Measurements from ENCODE around the gene SPACA1.

Gene SPACA1

GRCh38 chr6:88086792-88087191 is 39.2 kb downstream of the SPACA1 start:
- no peak overlapping the region for H3K4me3 ChIP-seq (replicated peaks; ENCODE audit: low read depth, low read length)
- DNase-seq (ENCODE audit: low read depth), result no peak
- TF ChIP-seq CTCF (IDR thresholded peaks at IDR 0.05; ENCODE audit: low read length, missing control alignments), result no peak

GRCh38 chr6:88089708-88090107 is 42.1 kb downstream of the SPACA1 start:
- DNase-seq (ENCODE audit: low read depth), result no peak
- no peak for TF ChIP-seq CTCF (IDR thresholded peaks at IDR 0.05; ENCODE audit: low read length, missing control alignments)
- H3K4me3 ChIP-seq (replicated peaks; ENCODE audit: low read depth, low read length), result no peak overlapping the region

- DNase-seq (ENCODE audit: low read depth), result no peak
- H3K4me3 ChIP-seq (replicated peaks; ENCODE audit: low read depth, low read length), result no peak overlapping the region
- TF ChIP-seq CTCF (IDR thresholded peaks at IDR 0.05; ENCODE audit: low read length, missing control alignments), result no peak
Observed at GRCh38 chr6:88105741-88106340, 58.2 kb downstream of the SPACA1 start.

- no peak for TF ChIP-seq CTCF (IDR thresholded peaks at IDR 0.05; ENCODE audit: low read length, missing control alignments)
- DNase-seq (ENCODE audit: low read depth), result no peak
- H3K4me3 ChIP-seq (replicated peaks; ENCODE audit: low read depth, low read length), result no peak overlapping the region
Observed at GRCh38 chr6:88107241-88107640, 59.6 kb downstream of the SPACA1 start.

- TF ChIP-seq CTCF (IDR thresholded peaks at IDR 0.05; ENCODE audit: low read length, missing control alignments), result no peak
- no peak overlapping the region for H3K4me3 ChIP-seq (replicated peaks; ENCODE audit: low read depth, low read length)
- no peak for DNase-seq (ENCODE audit: low read depth)
Observed at GRCh38 chr6:88111991-88112390, 64.3 kb downstream of the SPACA1 start.

- no peak for TF ChIP-seq CTCF (IDR thresholded peaks at IDR 0.05; ENCODE audit: low read length, missing control alignments)
Observed at GRCh38 chr6:88114838-88115237, 67.2 kb downstream of the SPACA1 start.

GRCh38 chr6:88115307-88115706 is 67.7 kb downstream of the SPACA1 start:
- TF ChIP-seq CTCF (IDR thresholded peaks at IDR 0.05; ENCODE audit: low read length, missing control alignments), result no peak
- H3K4me3 ChIP-seq (replicated peaks; ENCODE audit: low read depth, low read length), result no peak overlapping the region
- no peak for DNase-seq (ENCODE audit: low read depth)

More at GRCh38 chr6:88114838-88115237, 67.2 kb downstream of the SPACA1 start:
- H3K4me3 ChIP-seq (replicated peaks; ENCODE audit: low read depth, low read length), result no peak overlapping the region
- DNase-seq (ENCODE audit: low read depth), result no peak

Measured in fibroblast of pulmonary artery (primary cell).